VCaP (cell line): ENCODE results near the gene MMAB.
"Not testable (repeated sequence)": the region's sequence is repeated elsewhere in the genome, so short reads cannot be mapped to it uniquely, and the experiment has no call there.

Experiments used
- H3K27ac ChIP-seq: fragments of 450-650 bp; 2 replicates; pipeline ENCODE4 v1.5.1; 2017
- CTCF ChIP-seq: fragments of 450-650 bp; conservative IDR thresholded peaks from 2 replicates; pipeline ENCODE4 v1.5.1; 2017; ENCODE audit warnings: mild to moderate bottlenecking, moderate library complexity

The MMAB gene

GRCh38 chr12:109608270-109608669, 35.0 kb upstream of the MMAB start:
- H3K27ac ChIP-seq = no peak overlapping the region
- TF ChIP-seq CTCF = no peak

- no peak overlapping the region for H3K27ac ChIP-seq
- no peak for TF ChIP-seq CTCF
These were observed 34.3 kb upstream of the MMAB start for GRCh38 chr12:109607618-109608017.

GRCh38 chr12:109606320-109607028, 33.2 kb upstream of the MMAB start:
- no peak for TF ChIP-seq CTCF
- peak overlapping the region; percentile 30 for H3K27ac ChIP-seq

- no peak for TF ChIP-seq CTCF
- no peak overlapping the region for H3K27ac ChIP-seq
These were observed 32.4 kb upstream of the MMAB start for GRCh38 chr12:109605599-109606228.

GRCh38 chr12:109605016-109605415, 31.7 kb upstream of the MMAB start:
- no peak overlapping the region for H3K27ac ChIP-seq
- TF ChIP-seq CTCF = no peak

- TF ChIP-seq CTCF = no peak
- no peak overlapping the region for H3K27ac ChIP-seq
These were observed 30.9 kb upstream of the MMAB start for GRCh38 chr12:109604132-109604585.

- H3K27ac ChIP-seq = not testable (repeated sequence)
These were observed 28.8 kb upstream of the MMAB start for GRCh38 chr12:109602132-109602531.

GRCh38 chr12:109601557-109601956, 28.3 kb upstream of the MMAB start:
- no peak overlapping the region for H3K27ac ChIP-seq
- no peak for TF ChIP-seq CTCF
